HTR-8/SVneo (cell line): ENCODE data around the gene USP16.
"Not testable (repeated sequence)": the region's sequence is repeated elsewhere in the genome, so short reads cannot be mapped to it uniquely, and the experiment has no call there.

Source experiments
- DNase-seq: peaks from one replicate; pipeline ENCODE4 v3.0.0; 2011; ENCODE audit warnings: low spot score, mixed read lengths; ENCODE audit not compliant: insufficient read length
- FAIRE-seq: peaks from 2 replicates; lab custom pipeline; 2011; peaks lifted over from hg19 to GRCh38; lab: Jason Lieb, UNC

Gene USP16

DNA sequence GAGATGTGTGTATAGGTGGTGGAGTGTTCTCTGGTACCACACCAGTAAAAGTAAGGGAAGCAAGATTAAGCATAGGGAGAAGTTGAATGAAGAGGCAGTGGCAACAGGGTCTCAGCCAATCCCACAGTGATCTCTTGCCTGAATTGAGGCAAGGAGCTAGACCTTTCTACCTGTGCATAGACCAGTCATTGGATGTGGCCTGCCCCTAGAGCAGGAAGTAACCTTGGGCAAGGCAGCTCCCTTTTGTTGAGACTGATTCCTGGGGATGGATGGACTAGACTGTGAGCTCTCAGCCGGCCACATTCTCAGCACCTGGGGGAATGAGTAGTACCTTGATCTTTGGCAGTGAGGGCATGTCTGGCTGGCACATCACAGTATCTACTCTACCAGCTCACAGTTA lies 6.4 kb downstream of the USP16 start:
- DNase-seq: no peak
- no peak for FAIRE-seq

- FAIRE-seq: no peak
Measured at GRCh38 chr21:29033301-29033700, 8.8 kb downstream of the USP16 start.

DNA sequence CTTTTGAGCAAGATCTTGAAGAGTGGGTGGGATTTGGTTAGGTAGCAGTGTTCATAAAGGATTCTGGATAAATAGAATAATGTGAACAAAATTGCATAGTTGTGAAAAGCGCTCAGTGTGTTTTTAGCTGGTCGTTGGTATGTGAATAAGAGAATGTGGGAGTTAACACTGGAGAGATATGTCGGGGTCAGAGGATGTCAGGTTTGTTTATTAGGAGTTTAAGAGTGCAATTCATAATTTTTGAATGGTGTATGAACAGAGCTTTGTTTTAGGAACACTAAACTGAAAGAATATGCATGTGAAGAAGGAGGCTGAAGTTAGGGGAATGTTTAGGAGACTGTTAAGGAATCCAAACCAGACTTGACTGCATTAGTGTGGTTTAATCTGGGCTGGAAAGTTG lies 9.4 kb downstream of the USP16 start:
- DNase-seq (no peak), FAIRE-seq (no peak)

More at GRCh38 chr21:29033301-29033700, 8.8 kb downstream of the USP16 start:
- DNase-seq: no peak

GRCh38 chr21:29034678-29035077 lies 10.2 kb downstream of the USP16 start:
- FAIRE-seq (no peak), DNase-seq (no peak)

- DNase-seq: no peak
- no peak for FAIRE-seq
Measured at GRCh38 chr21:29052224-29052623, 27.8 kb downstream of the USP16 start.

GRCh38 chr21:29053011-29053553 lies 28.6 kb downstream of the USP16 start:
- no peak for DNase-seq
- no peak for FAIRE-seq

DNA sequence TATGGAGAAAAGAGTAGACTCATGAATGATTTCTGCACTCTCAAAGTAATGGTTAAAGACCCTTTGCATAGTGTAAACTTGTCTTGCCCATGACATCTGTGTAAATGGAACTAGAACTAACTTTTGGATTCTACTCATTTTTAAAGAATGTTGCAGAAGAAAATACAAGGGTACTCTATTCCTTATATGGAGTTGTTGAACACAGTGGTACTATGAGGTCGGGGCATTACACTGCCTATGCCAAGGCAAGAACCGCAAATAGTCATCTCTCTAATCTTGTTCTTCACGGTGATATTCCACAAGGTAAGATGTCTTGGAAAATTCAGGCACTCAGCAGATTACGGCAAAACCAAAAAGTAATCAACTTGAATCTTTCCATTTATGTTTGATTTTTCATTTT lies 29.2 kb downstream of the USP16 start:
- DNase-seq (no peak), FAIRE-seq (no peak)

- DNase-seq (no peak), FAIRE-seq (no peak)
Measured at GRCh38 chr21:29055080-29055479, 30.6 kb downstream of the USP16 start.

GRCh38 chr21:29056005-29056404 lies 31.5 kb downstream of the USP16 start:
- FAIRE-seq (peak; percentile 72), DNase-seq (no peak)

DNA sequence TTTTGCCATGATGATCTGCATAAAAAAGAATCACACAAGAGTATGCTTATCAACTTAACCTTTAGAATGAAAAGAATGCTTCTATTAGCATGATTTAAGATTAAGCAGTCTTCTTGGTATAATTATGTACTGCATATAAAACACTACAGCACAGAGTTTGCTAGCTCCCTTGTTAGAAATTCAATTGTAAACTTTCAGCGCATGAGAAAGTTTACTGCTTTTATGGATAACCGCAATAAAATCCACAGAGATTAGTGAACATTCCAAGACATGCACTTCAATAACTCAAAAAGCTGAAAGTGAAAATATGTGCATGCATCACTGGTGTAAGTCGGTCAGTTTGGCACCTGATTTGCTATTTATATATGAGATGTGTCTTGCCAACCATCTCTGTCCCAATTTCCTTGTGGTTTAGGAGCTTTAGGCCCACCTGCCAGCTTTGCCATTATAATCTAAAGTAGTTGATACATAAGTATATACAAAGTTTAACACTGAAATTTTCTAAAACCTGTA lies 32.1 kb downstream of the USP16 start:
- DNase-seq: no peak
- FAIRE-seq: no peak

DNA sequence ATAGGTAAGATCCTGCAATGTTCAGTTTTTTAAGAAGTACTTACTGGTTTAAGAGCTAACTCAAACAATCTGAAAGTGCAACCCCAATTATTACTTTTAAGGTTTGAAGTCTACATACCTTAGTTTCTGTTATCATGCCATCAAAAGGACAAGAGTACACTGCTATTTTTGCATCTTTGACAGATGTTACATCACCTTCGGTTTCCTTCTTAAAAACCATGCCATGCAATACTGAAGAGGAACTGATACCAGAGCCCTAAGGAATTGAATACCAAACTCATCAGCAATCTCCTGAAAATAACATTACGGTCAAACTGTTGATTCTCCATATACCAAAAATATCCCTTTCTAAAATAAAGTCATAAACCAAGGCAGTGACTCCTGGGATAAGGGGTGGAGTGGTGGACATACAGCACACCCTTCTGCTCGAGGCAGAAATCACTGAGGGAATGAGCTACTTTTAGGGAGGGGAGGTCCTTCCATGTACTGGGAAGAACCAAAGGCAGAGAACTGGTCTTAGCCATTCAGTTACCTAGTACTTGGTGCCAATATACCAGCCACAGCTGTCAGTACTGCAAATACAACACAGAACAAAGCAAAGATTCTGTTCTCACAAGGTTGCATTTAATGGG lies 40.5 kb downstream of the USP16 start:
- FAIRE-seq (no peak), DNase-seq (no peak)

- no peak for DNase-seq
- no peak for FAIRE-seq
Measured at GRCh38 chr21:29072873-29073221, 48.4 kb downstream of the USP16 start.

- FAIRE-seq (peak; percentile 87), DNase-seq (peak; percentile 97)
Measured at GRCh38 chr21:29073222-29074006, 48.9 kb downstream of the USP16 start, which contains the start of gene CCT8. Gene CCT8, minus strand, starts transcription at chr21:29073648. Its CDS starts 58 bp downstream, at chr21:29073590.

DNA sequence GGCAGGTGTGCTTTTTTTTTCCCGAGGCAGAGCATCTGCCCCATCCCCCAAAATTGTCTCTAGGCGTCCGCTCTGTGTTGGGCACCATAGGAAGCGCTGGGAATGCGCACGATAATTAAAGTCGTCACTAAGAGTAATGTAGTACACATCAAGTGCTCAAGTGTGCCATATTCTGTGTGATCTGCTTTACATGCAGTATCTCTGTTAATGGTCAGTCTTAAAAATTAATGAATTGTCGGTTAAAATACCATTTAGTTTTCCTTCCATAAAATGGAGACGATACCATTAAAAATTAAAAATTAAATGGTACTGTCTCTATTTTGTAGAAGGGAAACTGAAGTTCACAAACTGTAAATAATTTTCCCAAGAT lies 49.5 kb downstream of the USP16 start:
- no peak for DNase-seq
- FAIRE-seq: no peak

DNA sequence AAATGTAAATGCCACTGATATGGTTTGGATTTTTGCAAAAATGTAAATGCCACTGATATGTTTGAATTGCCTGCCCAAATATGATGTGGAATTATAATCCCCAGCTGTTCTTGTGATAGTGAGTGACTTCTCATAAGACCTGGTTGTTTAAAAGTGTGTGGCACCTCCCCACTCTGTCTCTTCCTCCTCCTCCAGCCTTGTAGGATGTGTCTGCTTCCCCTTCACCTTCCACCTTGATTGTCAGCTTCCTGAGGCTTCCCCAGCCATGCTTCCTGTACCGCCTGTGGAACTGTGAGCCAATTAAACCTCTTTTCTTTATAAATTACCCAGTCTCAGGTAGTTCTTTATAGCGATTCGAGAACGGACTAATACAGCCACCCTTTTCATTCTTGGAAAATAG lies 50.3 kb downstream of the USP16 start:
- FAIRE-seq: no peak
- DNase-seq: no peak

DNA sequence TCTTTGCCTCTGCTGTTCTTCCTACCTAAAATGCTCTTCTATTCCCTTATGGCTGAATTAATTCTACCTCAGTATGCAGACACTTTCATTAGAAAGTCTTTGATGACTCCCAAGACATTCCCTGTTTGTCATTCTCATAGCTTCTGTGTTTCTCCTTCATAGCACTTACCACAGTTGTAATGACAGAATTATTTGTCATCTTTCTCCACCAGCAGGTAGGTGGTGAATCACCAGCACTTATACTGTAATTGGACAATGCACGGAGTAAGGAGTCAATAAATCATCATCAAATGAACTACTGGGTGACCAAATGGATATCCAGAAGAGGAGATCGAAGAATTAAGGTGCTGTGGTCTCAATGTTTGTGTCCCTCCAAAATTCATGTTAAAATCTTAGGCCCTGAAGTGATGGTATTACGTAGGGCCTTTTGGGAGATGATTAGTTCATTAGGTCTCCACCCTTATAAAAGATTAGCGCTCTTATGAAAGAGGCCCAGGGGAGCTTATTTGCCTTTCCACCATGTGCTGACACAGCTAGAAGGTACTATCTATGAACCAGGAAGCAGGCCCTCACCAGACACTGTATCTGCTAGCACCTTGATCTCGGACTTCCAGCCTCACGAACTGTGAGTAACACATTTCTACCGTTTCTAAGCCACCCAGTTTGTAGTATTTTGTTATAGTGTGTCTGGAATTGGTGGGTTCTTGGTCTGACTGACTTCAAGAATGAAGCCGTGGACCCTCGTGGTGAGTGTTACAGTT lies 51.4 kb downstream of the USP16 start:
- no peak for FAIRE-seq

GRCh38 chr21:29076731-29077640 lies 52.5 kb downstream of the USP16 start:
- not testable (repeated sequence) for DNase-seq, FAIRE-seq

More for the DNA sequence above, 51.4 kb downstream of the USP16 start:
- peak; percentile 23 for DNase-seq

GRCh38 chr21:29077651-29078090 lies 53.2 kb downstream of the USP16 start:
- FAIRE-seq (no peak), DNase-seq (no peak)
